NCI-H82 (cell line): ENCODE results near the gene SMYD3.

Experiments
- DNase-seq: peaks from one replicate; lab custom pipeline; 2025; lab: John Stamatoyannopoulos, UW

Gene SMYD3

GRCh38 chr1:245871915-245872314 lies 635.2 kb downstream of the SMYD3 start:
- no peak for DNase-seq

GRCh38 chr1:245871191-245871590 lies 635.9 kb downstream of the SMYD3 start:
- DNase-seq = no peak

DNA sequence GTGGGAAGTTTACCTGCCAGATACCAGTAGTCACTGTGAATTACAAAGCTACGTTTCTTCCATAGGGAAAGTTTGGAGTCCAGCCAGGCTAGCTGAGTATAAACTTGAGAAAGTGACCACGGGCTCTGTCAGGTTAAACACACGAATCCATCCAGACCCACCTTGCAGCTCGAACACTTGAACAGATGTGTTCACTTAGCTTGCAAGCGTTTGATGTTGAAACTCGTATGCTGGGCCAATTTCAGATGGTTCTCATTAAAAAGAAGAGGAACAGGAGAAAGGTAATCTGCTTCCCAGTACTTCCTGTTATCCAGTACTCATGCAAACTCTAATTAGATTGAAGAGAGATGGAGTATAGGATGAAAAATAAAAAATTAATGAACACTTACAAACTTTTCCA lies 636.4 kb downstream of the SMYD3 start:
- DNase-seq = no peak

GRCh38 chr1:245869847-245870246 lies 637.2 kb downstream of the SMYD3 start:
- DNase-seq = no peak

- no peak for DNase-seq
Observed at GRCh38 chr1:245867738-245868137, 639.3 kb downstream of the SMYD3 start.

DNA sequence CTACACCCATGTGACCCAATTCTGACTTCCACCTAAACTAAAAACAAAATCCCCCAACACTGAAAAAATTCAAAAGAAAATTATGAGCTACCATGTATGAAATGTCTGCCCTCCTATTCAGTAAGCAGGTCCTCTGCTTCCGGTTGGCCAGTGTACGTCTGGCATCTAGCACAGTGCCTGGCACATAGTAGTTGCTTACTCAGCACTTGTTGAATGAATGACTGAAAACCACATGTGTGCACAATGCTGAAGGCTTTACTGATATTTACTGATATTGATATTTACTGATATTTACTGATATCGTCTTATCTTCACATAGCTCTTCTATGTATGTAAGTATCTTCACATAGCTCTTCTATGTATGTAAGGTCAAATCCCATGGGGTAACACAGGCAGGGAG lies 642.2 kb downstream of the SMYD3 start:
- no peak for DNase-seq

- no peak for DNase-seq
Observed at GRCh38 chr1:245863566-245864184, 643.4 kb downstream of the SMYD3 start.

DNA sequence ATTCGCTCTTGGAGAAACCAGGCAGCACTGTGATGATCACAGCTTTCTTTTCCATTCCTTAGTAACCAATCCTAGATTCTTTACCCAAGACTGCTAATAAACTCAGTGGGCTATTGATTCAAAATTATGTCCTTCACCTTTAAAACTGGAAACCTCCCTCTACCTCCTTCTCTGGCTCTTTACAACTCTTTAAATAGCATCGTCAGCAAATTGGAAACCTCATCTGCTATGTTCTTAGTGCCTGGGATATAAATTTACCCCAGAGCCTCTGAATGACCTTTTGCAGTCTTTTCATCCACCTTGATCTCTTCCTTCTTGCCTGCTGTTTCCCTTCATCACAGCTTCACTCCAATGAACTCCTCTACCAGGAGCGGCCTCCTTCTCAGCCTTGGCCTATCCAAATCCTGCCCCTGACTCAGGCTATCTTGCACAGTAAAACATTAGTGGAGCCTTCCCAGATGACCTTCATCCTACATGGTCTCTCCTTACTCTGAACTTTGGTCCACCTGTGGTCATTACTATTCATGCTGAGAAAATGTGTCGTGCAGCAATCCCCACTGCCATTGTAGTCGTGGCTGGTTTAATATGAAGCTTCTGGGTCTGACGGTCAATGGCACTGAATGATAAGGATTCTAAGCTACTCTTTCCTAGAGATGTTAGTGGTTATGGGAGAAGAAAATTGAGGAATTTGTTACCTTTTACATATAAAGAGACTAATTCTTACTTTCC lies 644.1 kb downstream of the SMYD3 start:
- no peak for DNase-seq

DNA sequence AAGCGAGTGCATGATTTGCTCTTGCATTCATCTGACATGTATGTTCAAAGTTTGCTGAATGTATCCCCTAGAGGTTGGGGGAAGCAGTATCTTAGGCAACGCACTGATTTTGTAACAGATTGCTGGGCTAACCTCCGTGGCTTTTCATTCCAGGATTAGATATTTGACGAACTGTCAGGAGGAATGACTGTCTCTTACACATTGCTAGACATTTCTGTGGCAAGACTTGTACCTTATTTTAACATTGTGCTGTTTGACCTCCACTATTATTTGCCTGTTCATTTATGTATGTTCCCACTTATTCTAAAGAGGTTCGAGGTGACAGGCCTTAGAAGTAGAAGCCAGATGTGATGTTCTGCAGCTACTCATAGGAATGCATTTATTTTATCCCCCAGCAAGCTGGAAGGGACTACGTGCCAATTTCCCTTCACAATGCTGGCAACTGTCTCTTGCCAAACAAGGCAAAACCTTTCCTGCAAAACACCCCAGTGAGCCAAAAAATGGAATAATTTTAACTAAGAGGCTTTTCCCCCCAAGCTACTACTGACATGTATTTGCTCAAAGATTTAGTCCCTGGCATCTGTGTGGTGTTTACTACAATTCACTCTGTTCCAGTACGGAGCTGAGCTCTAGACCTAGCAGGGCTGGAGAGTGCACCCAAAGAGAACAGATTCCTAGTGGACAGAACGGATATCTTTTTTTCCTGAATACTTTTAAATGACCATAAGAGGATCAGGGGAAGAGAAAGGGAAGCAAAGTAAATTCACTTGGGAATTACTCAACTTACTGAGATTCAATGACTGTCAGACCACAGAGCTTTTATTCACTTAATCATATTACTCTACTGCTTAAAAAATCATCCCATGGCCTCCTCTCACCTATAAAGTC lies 646.2 kb downstream of the SMYD3 start:
- peak; percentile 40 for DNase-seq

DNA sequence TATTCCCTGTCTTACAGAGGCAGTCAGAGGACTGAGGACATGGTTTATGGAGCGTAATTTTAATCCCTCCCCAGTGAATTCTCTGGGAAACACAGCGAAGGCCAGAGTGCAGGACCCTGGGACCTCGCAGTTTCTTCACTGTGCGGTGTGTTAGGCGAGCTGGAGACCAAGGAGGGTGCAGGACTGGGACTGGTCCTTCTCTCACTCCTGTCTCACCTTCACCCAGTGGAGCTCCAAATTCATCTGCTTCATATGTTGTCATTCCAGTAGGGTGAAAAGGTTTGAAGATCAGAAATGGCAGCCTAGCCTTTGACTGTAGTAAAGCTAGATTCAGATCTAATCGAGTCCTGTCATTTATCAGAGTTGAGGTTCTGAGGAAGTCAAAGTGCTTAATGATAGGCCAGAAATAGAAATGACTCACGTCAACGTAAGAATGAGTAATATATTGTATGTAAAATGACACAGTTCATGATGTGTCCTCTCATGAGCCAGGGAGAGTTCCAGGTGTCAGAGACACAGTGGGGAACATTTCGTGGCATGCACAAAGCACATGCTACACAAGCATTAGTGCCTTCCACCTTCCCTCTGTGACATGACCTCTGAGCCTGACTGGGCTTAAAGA lies 647.5 kb downstream of the SMYD3 start:
- no peak for DNase-seq

DNA sequence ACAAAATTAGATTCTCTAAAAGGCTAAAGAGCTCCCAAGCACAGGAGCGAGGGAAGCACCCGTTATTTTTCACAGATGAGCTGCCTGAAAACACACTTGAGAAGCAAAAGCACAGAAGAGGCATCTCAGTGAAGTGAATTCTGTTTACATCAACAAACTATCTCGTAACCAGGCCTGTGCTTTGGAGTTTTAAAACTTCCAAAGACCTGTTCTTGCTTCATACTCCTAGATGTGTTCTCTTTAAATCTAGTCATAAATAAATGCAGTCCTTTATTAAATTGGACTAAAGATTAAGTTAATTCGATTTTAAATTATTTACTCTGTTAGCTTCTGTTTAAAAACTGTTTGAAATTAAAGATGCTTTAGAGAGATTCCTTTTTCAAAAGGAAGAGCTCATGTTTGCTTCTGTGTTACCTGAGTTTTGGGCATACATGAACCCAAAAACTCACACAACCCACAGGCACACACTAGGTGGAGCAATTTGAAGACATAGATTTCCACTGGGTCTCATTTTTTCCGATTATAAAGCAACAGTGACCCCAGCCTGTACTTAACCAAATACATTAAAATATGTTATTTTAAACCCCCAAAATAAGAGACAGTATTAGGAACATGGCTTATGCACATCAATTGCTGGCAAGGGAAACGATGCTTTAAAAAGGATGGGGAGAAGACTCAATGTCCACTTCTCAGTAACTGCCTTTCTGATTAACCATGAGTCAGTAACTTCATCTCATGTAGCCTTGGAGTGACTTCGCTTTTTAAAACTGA lies 648.2 kb downstream of the SMYD3 start:
- DNase-seq = peak; percentile 14

GRCh38 chr1:245858022-245858721 lies 648.9 kb downstream of the SMYD3 start:
- peak; percentile 6 for DNase-seq

DNA sequence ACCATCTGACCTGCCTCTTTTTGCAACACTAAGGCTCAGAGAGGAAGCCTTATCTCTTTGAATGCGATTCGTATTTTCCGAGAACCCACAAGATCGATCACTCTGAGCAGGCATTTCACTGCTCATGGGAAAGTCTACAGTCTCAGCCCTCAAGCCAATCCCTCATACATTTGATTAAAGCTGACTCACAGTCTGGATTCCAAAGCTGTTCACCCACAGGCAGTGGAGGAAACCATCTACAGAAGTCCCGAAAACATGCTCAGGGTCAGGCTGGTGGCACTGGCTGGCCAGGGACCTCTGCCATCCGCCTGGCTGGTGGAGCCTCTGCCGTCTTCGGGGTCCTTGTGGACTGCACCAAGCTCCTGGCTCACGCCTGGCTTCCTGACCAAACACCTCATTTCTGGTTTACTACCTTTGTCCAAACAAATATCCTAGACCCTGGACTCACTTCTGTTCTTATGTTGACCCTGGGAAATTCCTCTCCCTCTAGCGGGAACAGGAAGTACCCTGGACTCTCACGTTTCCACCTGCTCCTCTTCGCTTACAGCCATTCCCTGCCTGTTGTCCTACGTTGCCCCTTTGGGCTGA lies 650.0 kb downstream of the SMYD3 start:
- no peak for DNase-seq

DNA sequence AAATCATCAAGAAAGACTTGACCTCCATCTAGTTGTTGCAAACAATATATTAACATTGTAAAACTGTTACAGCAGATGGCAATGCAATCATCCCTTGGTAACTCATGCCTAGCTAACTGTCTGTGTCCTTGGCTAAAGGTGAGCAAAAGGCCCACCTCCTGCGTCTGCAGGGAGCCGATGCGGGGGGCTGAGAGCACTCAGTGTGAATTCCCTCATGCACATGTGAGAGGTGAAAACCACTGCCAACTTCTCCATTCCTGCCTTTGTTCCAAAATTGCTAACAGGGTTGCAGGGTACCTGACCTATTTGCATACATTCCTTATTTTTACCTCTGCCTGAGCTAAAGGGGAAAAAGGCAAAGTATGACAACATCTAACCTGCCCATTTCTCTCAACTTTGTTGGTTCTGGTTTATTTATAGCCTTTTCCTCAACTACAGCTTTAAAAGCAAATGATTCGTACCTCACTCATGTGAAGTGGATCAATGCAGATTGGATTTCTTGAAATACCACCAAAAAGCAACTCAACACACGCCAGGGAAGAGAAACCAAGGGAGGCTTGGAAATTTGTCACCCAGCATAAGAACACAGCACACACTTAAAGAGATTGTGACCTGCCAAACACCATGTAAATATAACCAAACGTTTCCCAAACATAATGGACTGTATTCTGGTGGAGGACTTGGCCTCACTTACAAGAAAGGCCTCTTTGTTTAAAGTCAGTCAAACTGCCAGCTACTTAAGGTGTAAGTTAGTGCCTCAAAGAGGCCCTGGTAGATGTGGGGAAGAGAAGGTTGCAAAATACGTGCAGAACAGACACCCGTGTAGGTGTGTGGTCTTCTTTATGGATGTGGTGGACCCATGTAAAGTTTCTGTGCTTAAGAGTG lies 651.0 kb downstream of the SMYD3 start:
- no peak for DNase-seq

DNA sequence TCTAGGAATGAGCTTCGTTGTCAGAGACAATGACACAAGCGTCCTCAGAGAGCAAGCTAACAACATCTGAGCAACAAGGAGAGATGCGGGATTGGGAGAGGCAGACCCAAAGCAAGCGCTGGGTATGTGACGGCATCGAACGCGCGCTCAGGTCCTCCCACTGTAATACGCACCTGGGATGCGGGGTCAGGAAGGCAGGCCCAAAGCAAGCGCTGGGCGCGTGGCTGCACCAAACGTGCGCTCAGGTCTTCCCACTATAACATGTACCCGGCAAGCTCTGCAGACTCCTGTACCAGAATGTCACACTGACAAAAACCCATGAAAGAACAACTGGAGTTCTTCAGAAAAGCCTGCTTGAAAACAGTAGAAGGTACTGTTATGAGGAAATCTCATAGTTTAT lies 653.8 kb downstream of the SMYD3 start:
- no peak for DNase-seq

DNA sequence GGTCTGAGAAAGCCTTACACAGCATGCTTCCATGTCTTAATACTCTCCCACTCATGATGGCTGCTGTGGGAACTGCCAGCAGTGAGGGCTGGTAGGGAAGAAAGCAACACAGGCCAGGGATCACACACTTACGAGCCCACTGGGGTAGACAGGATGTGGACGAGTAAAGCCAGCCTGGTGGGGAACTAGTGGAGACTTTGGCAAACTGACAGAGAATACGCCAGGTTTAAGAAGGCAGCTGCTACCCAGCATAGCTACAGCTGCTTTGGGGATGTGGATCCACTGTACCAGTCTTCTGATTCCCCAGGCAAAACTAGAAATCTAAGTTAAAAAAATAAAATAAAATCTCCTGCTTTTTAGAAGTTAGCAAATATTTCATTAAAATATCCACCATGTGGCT lies 664.0 kb downstream of the SMYD3 start:
- no peak for DNase-seq

- DNase-seq = no peak
Observed at GRCh38 chr1:245842106-245842505, 665.0 kb downstream of the SMYD3 start.

GRCh38 chr1:245840971-245841370 lies 666.1 kb downstream of the SMYD3 start:
- DNase-seq = no peak

- DNase-seq = no peak
Observed at GRCh38 chr1:245837718-245838117, 669.4 kb downstream of the SMYD3 start.

GRCh38 chr1:245835386-245835785 lies 671.7 kb downstream of the SMYD3 start:
- no peak for DNase-seq
